GM23248 (cell line): ENCODE measurements around the gene UNC5C.

Experiments
- EZH2 ChIP-seq: fragments of 200-600 bp; sonication (generic); IDR thresholded peaks from 2 replicates; pipeline ENCODE4 v1.6.1; 2018; ENCODE audit warnings: antibody characterized with exemption, mild to moderate bottlenecking; ENCODE audit not compliant: insufficient read depth, poor library complexity, severe bottlenecking
- EZH2phosphoT487 ChIP-seq: fragments of 200-600 bp; sonication (generic); IDR thresholded peaks from 2 replicates; pipeline ENCODE4 v1.6.1; 2018; ENCODE audit warnings: antibody characterized with exemption, moderate library complexity, mild to moderate bottlenecking, low read depth; ENCODE audit not compliant: insufficient read depth

DNA sequence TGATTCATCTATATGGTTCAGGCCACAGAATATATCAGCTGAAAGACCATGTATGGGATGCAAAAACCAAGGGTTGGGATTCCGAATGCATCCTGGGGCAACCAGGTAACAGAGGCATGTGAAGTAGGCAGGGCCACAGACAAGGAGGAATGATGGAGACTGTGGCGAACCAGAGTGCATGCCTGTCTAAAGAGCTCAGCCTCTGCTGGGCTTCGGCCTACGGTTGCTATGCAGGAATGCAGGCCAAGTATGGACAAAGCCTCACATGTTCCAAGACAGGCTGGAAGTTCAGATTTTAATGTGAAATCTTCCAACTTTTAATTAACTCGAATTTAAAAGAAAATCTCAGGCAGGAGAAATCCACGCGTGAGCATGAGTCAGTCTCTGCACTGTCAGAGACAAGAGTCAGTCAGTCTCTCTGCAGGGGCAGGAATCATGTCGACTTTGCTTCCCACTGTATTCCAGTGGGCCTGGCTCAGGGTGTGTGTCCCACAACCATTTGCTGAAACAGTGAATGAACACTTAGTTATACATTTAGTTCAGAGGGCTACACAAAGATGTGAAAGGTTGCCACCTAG, 344.4 kb downstream of the UNC5C start:
- no peak for TF ChIP-seq EZH2phosphoT487
- TF ChIP-seq EZH2: no peak
